Naive thymus-derived CD4-positive, alpha-beta T cell (primary cell): Measurements from ENCODE around the gene GPR161. TPM values are rescaled to one million over a fixed set of nuclear protein-coding genes. Genes with fewer than 3 reads are reported as not detected.

ENCODE experiments used
- ATAC-seq: fragments of 150-1000 bp; cut with Tn5 transposase; 2 replicates; pipeline ENCODE4 v1.10.0; 2021; ENCODE audit warnings: mild to moderate bottlenecking, moderate library complexity
- CTCF ChIA-PET: fragments of 350-600 bp; sonication (Branson Sonifier 250); formaldehyde crosslinking; loops from one replicate; lab custom pipeline; 2021; ENCODE audit warnings: antibody characterized with exemption; lab: Charles Lee
- POLR2A ChIA-PET: fragments of 350-600 bp; sonication (Branson Sonifier 250); formaldehyde crosslinking; loops from one replicate; lab custom pipeline; 2021; ENCODE audit warnings: antibody characterized with exemption, inconsistent platforms; lab: Charles Lee
- DNase-seq, 9 donors: peaks; one replicate each; pipeline versions ENCODE4 v3.0.0 to v3.0.0-alpha.2; 2020 to 2022; ENCODE audit warnings: mixed read lengths in 1 of 9
- H3K27ac ChIP-seq: one replicate; pipeline ENCODE4 v1.7.0; 2013; ENCODE audit warnings: mild to moderate bottlenecking, low read depth, low read length, moderate library complexity
- H3K27me3 ChIP-seq, 2 donors: one replicate each; pipeline ENCODE4 v1.7.0; 2013; ENCODE audit warnings: low read length in 2 of 2, mild to moderate bottlenecking in 2 of 2, moderate library complexity in 2 of 2; ENCODE audit not compliant: control insufficient read depth in 2 of 2, insufficient read depth in 2 of 2
- H3K36me3 ChIP-seq, 3 experiments: 1 replicate in 2 of 3; 2 replicates in 1 of 3; pipeline ENCODE4 v1.7.0; 2013; ENCODE audit warnings: low read length in 3 of 3, mild to moderate bottlenecking in 3 of 3, moderate library complexity in 1 of 3; ENCODE audit not compliant: insufficient read depth in 3 of 3, control insufficient read depth in 2 of 3
- H3K4me1 ChIP-seq, 2 donors: one replicate each; pipeline ENCODE4 v1.7.0; 2013; ENCODE audit warnings: low read length in 2 of 2, mild to moderate bottlenecking in 2 of 2, moderate library complexity in 1 of 2; ENCODE audit not compliant: control insufficient read depth in 2 of 2, insufficient read depth in 2 of 2
- H3K4me3 ChIP-seq: 2 replicates; pipeline ENCODE4 v1.7.0; 2013; ENCODE audit warnings: mild to moderate bottlenecking, low read length
- H3K9me3 ChIP-seq, 3 experiments: 1 replicate in 2 of 3; 2 replicates in 1 of 3; pipeline ENCODE4 v1.7.0; 2013; ENCODE audit warnings: low read length in 3 of 3; ENCODE audit not compliant: control insufficient read depth in 2 of 3
- H3K27ac Mint-ChIP-seq, 9 donors: one replicate each; pipeline ENCODE4 v1.8.0; 2020 to 2022; ENCODE audit warnings: mixed read lengths in 9 of 9, mild to moderate bottlenecking in 8 of 9, moderate library complexity in 5 of 9, inconsistent platforms in 2 of 9
- H3K27me3 Mint-ChIP-seq, 5 donors: one replicate each; pipeline ENCODE4 v1.8.0; 2021 to 2022; ENCODE audit warnings: mixed read lengths in 5 of 5, mild to moderate bottlenecking in 1 of 5
- H3K36me3 Mint-ChIP-seq, 5 donors: one replicate each; pipeline ENCODE4 v1.8.0; 2020 to 2022; ENCODE audit warnings: mixed read lengths in 5 of 5, mild to moderate bottlenecking in 3 of 5, inconsistent platforms in 1 of 5
- H3K4me1 Mint-ChIP-seq, 7 donors: one replicate each; pipeline ENCODE4 v1.8.0; 2020 to 2022; ENCODE audit warnings: mixed read lengths in 7 of 7, mild to moderate bottlenecking in 3 of 7, inconsistent platforms in 1 of 7
- H3K4me3 Mint-ChIP-seq, 10 donors: one replicate each; pipeline ENCODE4 v1.8.0; 2020 to 2022; ENCODE audit warnings: mild to moderate bottlenecking in 10 of 10, mixed read lengths in 10 of 10, moderate library complexity in 6 of 10, inconsistent platforms in 2 of 10
- H3K9me3 Mint-ChIP-seq, 11 donors: one replicate each; pipeline ENCODE4 v1.8.0; 2020 to 2022; ENCODE audit warnings: mixed read lengths in 11 of 11, mild to moderate bottlenecking in 4 of 11, inconsistent platforms in 1 of 11, moderate library complexity in 1 of 11
- intact Hi-C, 2 donors: fragments of 100-400 bp; cut with micrococcal nuclease; formaldehyde crosslinking; loops; one replicate each; pipeline ENCODE4 v1.15.1; 2023
- polyA plus RNA-seq, 2 donors: library from polyadenylated mRNA; unstranded; fragments of 300-500 nt; fragmentation: Illumina TruSeq; gene quantifications; one replicate each; pipeline ENCODE4 v1.2.3, GENCODE V29; 2021
- total RNA-seq, 6 experiments: library from RNA in 5 of 6; stranded (reverse) in 5 of 6; gene quantifications; 1 replicate in 5 of 6; 2 replicates in 1 of 6; pipeline ENCODE4 v1.2.3 and lab custom pipeline; 2021 to 2026

The GPR161 gene
- total and polyA plus RNA-seq, 7 experiments from 2014 or later: 0.05 to 0.60 (median 0.17) TPM; not detected in 3

GRCh38 chr1:168082008-168082876 lies 54.5 kb downstream of the GPR161 start:
- Mint-ChIP-seq H3K4me3 (no peak overlapping the region), H3K27me3 (no peaks in the 10 kb centered on the region), H3K4me1 (peaks cover 0 to 12% (median 0%) of the 10 kb centered on the region in 7 donors), H3K27ac (peak overlapping the region in 1 of 9 donors; percentile 54), H3K9me3 (peaks cover 0 to 1% (median 0%) of the 10 kb centered on the region in 11 donors), H3K36me3 (peaks cover 0 to 8% (median 0%) of the 10 kb centered on the region in 5 donors)
- intact Hi-C loops: loop anchor here (1.0 to 10.0 kb wide), 7 partner anchors 145 to 477 kb away; partner anchors contain the start of genes DCAF6 (in 2 of the 2), MPC2 (in 1 of the 2) and MPZL1 (in 1 of the 2)
- ChIA-PET POLR2A (no interaction called here), CTCF (interaction anchor here (0.6 to 1.4 kb wide), 6 partner anchors 10 to 482 kb away, joined by 3 to 6 read pairs (median 3); no protein-coding TSS in a partner anchor)
- peak; percentile 83 for ATAC-seq
- H3K36me3 ChIP-seq: peaks cover 0 to 2% (median 0%) of the 10 kb centered on the region in 3 experiments
- no peaks in the 10 kb centered on the region for H3K27me3 ChIP-seq
- H3K9me3 ChIP-seq: no peaks in the 10 kb centered on the region
- DNase-seq: peak in 8 of 9 donors; percentile 29 to 66 (median 48)
- H3K27ac ChIP-seq: no peak overlapping the region
- no peaks in the 10 kb centered on the region for H3K4me1 ChIP-seq
- H3K4me3 ChIP-seq: no peak overlapping the region

GRCh38 chr1:168081373-168082007 lies 55.2 kb downstream of the GPR161 start:
- ChIA-PET CTCF (interaction anchor here (0.6 to 1.4 kb wide), 3 partner anchors 9 to 362 kb away, joined by 3 to 6 read pairs (median 3); no protein-coding TSS in a partner anchor), POLR2A (no interaction called here)
- Mint-ChIP-seq H3K27ac (peak overlapping the region in 4 of 9 donors; percentile 36 to 56 (median 46)), H3K4me1 (peaks cover 0 to 12% (median 0%) of the 10 kb centered on the region in 7 donors), H3K4me3 (no peak overlapping the region), H3K27me3 (no peaks in the 10 kb centered on the region), H3K36me3 (peaks cover 0 to 13% (median 4%) of the 10 kb centered on the region in 5 donors), H3K9me3 (peaks cover 0 to 1% (median 0%) of the 10 kb centered on the region in 11 donors)
- Histone ChIP-seq H3K27me3 (no peaks in the 10 kb centered on the region), H3K4me1 (no peaks in the 10 kb centered on the region), H3K9me3 (no peaks in the 10 kb centered on the region), H3K4me3 (no peak overlapping the region), H3K27ac (no peak overlapping the region), H3K36me3 (peaks cover 0 to 10% (median 0%) of the 10 kb centered on the region in 3 experiments)
- no peak for DNase-seq
- intact Hi-C loops: loop anchor here (1.0 to 10.0 kb wide), 7 partner anchors 144 to 477 kb away; partner anchors contain the start of genes DCAF6 (in 2 of the 2), MPC2 (in 1 of the 2) and MPZL1 (in 1 of the 2)
- ATAC-seq: peak; percentile 60

GRCh38 chr1:168079761-168080160 lies 57.0 kb downstream of the GPR161 start:
- no peaks in the 10 kb centered on the region for H3K4me1 ChIP-seq
- DNase-seq: no peak
- H3K4me1 Mint-ChIP-seq: peaks cover 0 to 11% (median 0%) of the 10 kb centered on the region in 7 donors
- peaks cover 2 to 21% (median 6%) of the 10 kb centered on the region in 5 donors for H3K36me3 Mint-ChIP-seq
- H3K27ac ChIP-seq: no peak overlapping the region
- intact Hi-C loops: loop anchor here (5.0 to 10.0 kb wide), 5 partner anchors 142 to 475 kb away; partner anchors contain the start of genes DCAF6 (in 1 of the 2), MPC2 (in 1 of the 2) and MPZL1 (in 1 of the 2)
- H3K36me3 ChIP-seq: peaks cover 0 to 18% (median 0%) of the 10 kb centered on the region in 3 experiments
- ChIA-PET POLR2A (no interaction called here), CTCF (no interaction called here)
- H3K9me3 Mint-ChIP-seq: peaks cover 0 to 1% (median 0%) of the 10 kb centered on the region in 11 donors
- H3K27me3 Mint-ChIP-seq: no peaks in the 10 kb centered on the region
- no peak overlapping the region for H3K4me3 ChIP-seq
- H3K4me3 Mint-ChIP-seq: no peak overlapping the region
- no peak for ATAC-seq
- H3K27ac Mint-ChIP-seq: peak overlapping the region in 2 of 9 donors; percentile 38 to 41
- H3K9me3 ChIP-seq: no peaks in the 10 kb centered on the region
- no peaks in the 10 kb centered on the region for H3K27me3 ChIP-seq

GRCh38 chr1:168069384-168069783 lies 67.3 kb downstream of the GPR161 start:
- ATAC-seq (no peak), DNase-seq (no peak)
- Histone ChIP-seq H3K9me3 (no peaks in the 10 kb centered on the region), H3K27ac (no peak overlapping the region), H3K36me3 (peaks cover 10 to 44% (median 12%) of the 10 kb centered on the region in 3 experiments), H3K4me1 (no peaks in the 10 kb centered on the region), H3K27me3 (no peaks in the 10 kb centered on the region), H3K4me3 (no peak overlapping the region)
- Mint-ChIP-seq H3K36me3 (peaks cover 20 to 47% (median 29%) of the 10 kb centered on the region in 5 donors), H3K27ac (no peak overlapping the region), H3K27me3 (no peaks in the 10 kb centered on the region), H3K4me3 (no peak overlapping the region), H3K4me1 (no peaks in the 10 kb centered on the region), H3K9me3 (no peaks in the 10 kb centered on the region)
- CTCF ChIA-PET: interaction anchor here (0.6 kb wide), 1 partner anchor 15 kb away, joined by 5 read pairs; no protein-coding TSS in a partner anchor
- intact Hi-C loops: no loop called here
- POLR2A ChIA-PET: no interaction called here

- Mint-ChIP-seq H3K4me1 (no peaks in the 10 kb centered on the region), H3K4me3 (no peak overlapping the region), H3K9me3 (no peaks in the 10 kb centered on the region), H3K27ac (no peak overlapping the region), H3K36me3 (peaks cover 9 to 32% (median 17%) of the 10 kb centered on the region in 5 donors), H3K27me3 (no peaks in the 10 kb centered on the region)
- ATAC-seq: no peak
- DNase-seq: no peak
- intact Hi-C loops: no loop called here
- POLR2A ChIA-PET: no interaction called here
- no peaks in the 10 kb centered on the region for H3K9me3 ChIP-seq
- H3K36me3 ChIP-seq: peaks cover 10 to 29% (median 12%) of the 10 kb centered on the region in 3 experiments
- no peaks in the 10 kb centered on the region for H3K4me1 ChIP-seq
- H3K27me3 ChIP-seq: no peaks in the 10 kb centered on the region
- H3K27ac ChIP-seq: no peak overlapping the region
- no peak overlapping the region for H3K4me3 ChIP-seq
- CTCF ChIA-PET: no interaction called here
Observed at GRCh38 chr1:168065506-168065905, 71.2 kb downstream of the GPR161 start.

- intact Hi-C loops: no loop called here
- POLR2A ChIA-PET: no interaction called here
- CTCF ChIA-PET: no interaction called here
- peaks cover 6 to 37% (median 19%) of the 10 kb centered on the region in 5 donors for H3K36me3 Mint-ChIP-seq
- H3K27ac Mint-ChIP-seq: no peak overlapping the region
- H3K4me1 Mint-ChIP-seq: no peaks in the 10 kb centered on the region
- DNase-seq: no peak
- H3K4me3 Mint-ChIP-seq: no peak overlapping the region
- H3K27me3 Mint-ChIP-seq: no peaks in the 10 kb centered on the region
- Histone ChIP-seq H3K36me3 (peaks cover 8 to 21% (median 10%) of the 10 kb centered on the region in 3 experiments), H3K4me3 (no peak overlapping the region), H3K27me3 (no peaks in the 10 kb centered on the region), H3K4me1 (no peaks in the 10 kb centered on the region), H3K9me3 (no peaks in the 10 kb centered on the region), H3K27ac (no peak overlapping the region)
- H3K9me3 Mint-ChIP-seq: no peaks in the 10 kb centered on the region
- no peak for ATAC-seq
Observed at GRCh38 chr1:168064216-168064615, 72.5 kb downstream of the GPR161 start.
